NT2/D1 (cell line): ENCODE measurements around the gene DEFB110.

Experiments
- SUZ12 ChIP-seq: IDR thresholded peaks from 2 replicates; pipeline ENCODE4 v1.6.1; 2011; ENCODE audit not compliant: insufficient read length, insufficient read depth; ENCODE audit errors: extremely low read depth
- YY1 ChIP-seq: IDR thresholded peaks from 2 replicates; pipeline ENCODE4 v1.6.1; 2011; ENCODE audit not compliant: insufficient read length, insufficient read depth
- ZNF274 ChIP-seq: IDR thresholded peaks from 2 replicates; pipeline ENCODE4 v1.6.1; 2011; ENCODE audit warnings: mild to moderate bottlenecking, low read depth, low read length

DNA sequence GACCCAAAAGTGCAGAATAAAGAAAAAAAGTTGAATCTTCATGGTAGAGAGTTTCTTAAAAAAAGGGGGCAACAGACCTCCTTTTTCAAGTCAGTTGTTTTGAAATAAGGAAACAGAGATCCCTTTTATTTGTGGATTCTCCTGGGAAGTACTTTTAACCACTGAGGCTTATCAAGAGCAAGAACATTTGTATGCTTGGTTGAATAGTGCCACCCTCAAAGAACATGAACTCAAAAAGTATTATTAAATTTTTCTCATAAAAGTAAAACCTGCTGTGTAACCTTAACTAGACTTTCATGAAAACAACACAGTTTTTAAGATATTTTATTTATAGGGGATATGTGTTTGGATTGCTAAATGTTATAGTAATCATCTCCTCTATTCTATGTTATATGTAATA, at the start of gene DEFB110:
- TF ChIP-seq ZNF274 = no peak
- no peak for TF ChIP-seq SUZ12
- TF ChIP-seq YY1 = no peak
